HG03457 (cell line): Measurements from ENCODE around the gene EPS8L3.
"Not testable (repeated sequence)": the region's sequence is repeated elsewhere in the genome, so short reads cannot be mapped to it uniquely, and the experiment has no call there.

ENCODE experiments used
- ATAC-seq: cut with Tn5 transposase; IDR thresholded peaks from one replicate; pipeline ENCODE4 v1.9.1; 2021; ENCODE audit warnings: moderate number of reproducible peaks; ENCODE audit not compliant: unreplicated experiment

Gene EPS8L3

DNA sequence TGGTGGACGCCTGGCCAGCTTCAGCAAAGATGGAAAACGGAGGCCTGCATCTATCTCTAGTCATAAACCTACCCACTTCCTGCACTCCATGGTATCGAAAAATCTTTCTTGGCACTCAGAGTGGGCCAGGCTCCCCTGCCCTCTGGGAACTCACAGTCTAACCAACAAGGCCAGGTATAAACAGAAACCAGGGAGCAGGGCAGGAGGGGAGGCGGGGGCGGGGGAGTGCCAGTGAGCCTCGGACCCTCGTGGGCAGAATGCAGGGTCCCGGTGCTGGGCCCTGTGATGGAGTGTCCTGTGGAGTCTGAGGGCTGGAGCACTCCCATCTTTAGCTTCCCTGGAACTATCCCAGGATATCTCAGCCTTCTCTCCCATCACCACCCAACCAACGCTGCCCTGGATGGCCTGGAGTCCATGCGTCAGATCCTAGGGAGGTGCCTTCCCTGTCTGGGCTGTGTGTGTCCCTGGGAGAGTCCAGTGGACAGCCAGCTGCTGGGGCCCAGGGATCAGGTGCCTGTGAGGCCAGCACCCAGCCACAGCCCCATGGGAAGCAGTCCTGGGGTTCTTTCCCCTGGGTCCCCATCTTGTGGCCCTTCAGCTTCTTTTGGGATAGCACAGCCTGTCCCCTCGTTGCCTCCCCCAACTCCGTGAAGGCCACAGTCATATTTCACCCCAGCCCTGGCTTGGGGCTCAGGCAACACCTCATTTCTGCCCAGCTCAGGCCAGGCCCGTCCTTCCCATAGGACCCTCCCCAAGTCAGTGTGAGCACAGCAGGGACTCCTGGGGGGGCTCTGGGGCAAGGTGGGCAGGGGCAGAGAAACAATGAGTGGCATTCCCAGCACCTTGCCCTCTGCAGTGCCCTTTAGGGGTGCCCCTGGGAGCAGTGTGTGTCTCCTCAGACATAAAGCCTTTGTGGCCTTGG lies 1.1 kb upstream of the EPS8L3 start:
- no peak for ATAC-seq

DNA sequence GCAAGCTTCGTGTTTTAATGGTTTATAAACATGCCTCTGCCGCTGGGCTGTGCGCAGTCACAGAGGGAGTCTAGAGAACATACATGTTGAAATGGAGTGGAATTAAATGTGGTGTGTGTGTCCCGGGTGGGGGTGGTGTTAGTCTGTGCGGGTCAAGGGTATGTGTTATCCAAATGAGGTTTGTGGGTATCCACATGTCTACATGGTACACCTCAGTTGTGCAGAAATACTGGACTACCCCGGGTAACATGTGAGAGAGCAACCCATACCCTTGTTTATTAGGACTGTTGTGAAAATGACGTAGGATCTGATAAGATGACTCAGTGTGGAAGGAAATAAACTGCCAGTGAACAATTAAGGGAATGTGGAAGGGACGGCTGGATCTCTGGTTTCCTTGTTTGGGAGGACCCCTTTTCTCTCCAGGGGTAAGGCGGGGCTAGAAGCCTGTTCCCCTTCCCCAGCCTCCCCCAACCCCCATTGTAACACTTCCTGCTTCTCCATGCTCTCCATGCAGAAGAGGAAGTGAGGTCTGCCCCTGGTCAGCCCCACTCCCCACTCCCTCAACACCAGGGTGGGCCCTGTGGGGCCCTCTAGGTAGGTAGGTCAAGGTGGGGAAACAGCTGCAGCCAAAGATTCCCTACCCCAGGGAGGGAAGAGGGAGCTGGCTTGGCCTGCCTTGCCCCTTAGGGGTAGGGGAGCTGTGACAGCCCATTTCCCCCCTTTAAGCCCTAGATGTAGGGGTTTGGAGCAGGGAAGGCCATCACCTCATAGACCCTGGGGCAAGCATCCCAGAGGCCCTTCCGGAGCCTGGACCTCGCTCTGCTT lies 690 bp downstream of the EPS8L3 start:
- ATAC-seq, result no peak

DNA sequence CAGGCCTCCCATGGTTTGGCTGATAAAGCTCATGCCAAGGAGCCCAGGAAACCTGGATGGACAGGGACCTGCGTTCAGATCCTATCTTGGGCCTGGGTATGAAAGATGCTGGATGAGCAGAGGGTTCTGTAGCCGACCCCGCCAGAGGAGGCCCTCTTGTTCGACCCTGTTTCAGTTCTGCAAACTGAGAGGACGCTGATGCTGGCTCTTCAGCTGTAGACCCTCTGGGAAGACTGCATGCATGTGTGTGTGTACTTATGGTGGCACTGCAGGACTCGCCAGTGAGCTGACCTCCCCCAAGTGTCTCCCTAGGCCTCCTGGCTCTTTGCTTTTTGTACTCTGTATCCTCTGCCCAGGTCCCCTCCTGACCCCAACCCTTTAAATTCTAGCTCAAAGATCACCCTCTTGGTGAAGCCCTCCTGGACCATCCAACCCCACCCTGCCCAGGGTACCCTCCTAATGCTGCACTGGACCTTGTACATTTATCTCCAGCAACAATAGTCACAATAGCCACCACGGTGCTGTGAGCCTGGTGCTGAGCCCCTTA lies 1.6 kb downstream of the EPS8L3 start:
- no peak for ATAC-seq

DNA sequence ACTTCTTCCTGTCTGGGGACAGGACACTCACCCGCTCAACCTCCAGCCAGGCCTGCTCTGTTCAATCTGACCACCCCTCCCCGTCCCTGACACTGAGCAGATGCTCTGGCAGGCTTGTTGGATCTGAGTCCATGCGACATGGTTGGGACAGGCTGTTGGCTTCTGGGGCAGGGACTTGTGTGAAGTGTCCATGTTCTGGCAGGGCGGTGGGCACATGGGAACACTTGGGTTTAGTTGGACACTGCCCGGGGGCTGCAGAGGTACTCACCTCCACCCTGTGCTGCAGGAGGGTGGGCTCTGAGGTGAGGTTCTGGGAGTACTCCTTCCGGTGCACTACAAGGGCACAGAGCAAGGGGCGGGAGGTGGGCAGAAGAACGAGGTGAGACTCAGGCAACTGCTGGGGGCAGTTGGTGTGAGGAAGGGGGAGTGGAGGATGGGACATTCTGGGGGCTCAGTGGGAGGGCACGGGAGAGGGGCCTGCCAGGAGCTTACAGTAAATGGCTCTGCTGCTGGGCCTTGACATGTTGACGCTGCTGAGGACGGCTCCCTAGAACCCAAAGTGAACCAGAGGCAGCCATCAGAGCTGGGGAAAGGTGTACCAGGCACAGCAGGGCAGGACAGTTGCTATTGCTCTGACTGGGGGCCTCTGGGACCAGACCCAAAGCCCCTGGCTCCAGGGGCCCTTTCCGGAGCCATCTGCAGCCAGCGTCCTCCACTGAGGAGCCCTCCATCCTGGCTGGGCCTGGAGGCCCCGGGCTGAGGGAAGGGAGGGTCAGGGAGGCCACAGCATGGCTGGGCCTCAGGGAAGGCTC lies 2.3 kb downstream of the EPS8L3 start:
- ATAC-seq, result no peak

DNA sequence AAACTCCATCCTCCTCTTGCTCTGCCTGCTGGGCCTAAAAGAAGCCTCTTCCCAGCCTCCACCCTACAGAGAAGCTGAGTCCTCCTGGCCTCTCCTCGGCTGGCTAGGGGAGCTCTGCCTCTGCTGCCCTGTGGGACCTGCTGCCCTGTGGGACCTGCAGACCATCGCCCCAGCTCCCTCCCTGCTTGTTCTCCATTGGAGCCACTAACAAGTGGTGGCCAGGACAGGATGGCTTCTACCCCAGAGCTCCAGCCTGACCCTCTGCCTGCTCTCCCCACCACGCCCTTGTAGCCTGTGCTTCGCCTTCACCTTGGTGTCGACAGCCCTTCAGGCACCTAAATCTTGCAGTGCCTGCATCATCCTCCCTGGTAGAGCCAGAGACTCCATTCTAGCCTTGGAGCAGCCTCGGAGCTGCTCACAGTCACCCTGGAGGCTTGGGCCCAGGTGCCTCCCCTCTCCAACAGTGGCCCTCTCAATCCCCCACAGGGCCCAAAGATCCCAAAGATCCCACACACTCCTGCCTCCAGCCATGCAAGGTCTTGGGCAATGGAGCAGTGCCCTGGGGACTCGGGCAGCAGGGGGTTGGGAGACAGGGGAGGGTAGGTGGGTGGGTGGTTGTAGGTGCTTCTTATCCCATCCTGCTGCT lies 3.0 kb downstream of the EPS8L3 start:
- ATAC-seq, result no peak

DNA sequence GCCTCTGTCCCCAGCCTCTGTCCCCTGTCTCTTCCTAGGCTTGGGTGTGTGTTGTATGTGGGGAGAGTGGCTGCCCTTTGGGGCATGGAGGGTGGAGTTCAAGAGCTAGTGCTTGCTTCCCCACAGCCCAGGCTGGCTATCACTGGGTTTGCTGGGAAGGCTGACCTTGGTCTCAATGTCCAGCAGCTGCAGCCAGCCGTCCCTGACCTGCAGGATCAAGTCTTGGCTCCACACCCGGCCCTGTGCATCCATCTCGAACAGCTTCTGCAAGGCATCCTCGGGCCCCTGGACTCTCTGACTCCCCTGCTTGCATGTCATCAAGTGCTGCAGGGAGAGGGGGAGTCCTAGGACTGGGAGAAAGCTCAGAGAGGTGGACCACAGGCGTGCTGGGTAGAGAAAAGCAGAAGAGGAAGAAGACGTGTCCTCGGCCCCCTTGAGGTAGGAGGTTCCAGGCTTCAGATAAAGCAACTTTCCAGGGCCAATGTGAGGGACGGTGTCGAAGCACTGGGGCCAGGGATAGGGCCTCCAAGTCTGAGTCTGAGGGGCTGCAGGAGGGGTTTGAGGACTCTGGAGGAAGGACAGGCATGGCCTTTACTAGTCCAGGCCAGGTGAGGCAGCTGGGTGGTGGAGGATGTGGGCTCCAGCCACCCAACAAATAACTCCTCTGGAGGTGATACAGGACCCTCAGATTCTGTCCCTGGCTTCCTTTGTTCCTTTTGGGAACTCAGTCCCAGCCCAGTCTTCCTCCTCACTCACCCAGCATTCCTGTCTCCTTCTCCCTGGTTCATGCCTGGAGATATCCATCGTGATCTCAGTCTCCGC lies 4.0 kb downstream of the EPS8L3 start:
- no peak for ATAC-seq

DNA sequence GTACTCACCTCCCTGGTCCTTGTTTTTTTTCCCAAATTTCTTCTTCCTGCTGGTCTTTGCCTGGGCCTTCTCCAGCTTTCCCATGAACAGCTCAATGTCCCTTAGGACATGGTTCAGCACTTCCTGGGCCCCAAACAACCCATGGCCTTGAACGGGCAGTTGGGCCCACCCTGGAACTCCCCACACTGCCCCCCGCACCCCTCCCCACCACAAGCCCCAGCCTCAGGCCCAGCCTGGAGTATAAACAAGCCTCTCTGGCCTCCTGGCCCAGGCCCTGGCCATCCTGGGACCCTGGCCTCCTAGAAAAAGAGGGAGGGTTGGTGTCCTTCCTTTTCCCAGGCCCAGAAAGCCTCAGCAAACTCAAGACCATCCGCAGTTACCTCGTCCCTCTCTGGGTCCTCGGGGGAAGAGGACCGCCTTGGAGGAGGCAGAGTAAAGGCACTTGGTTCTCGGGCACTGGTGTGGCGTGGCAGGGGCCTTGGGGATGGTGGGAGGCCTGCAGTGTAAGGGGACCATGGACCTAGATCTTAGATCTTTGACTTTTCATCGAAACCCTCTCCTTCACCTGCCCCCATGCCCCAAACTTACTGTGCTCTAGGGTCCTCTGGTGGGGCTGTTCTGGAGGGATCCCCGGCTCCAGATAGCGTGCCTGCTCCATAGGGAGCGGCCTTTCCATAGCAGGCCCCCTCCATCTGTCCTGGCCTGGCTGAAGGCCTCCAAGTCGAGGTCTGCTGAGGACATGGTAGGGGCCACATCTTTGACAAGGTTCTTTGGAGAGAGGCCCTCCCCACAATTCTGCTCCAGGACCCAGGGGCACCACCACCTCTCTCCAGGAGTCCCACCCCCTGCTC lies 5.6 kb downstream of the EPS8L3 start:
- ATAC-seq, result no peak

DNA sequence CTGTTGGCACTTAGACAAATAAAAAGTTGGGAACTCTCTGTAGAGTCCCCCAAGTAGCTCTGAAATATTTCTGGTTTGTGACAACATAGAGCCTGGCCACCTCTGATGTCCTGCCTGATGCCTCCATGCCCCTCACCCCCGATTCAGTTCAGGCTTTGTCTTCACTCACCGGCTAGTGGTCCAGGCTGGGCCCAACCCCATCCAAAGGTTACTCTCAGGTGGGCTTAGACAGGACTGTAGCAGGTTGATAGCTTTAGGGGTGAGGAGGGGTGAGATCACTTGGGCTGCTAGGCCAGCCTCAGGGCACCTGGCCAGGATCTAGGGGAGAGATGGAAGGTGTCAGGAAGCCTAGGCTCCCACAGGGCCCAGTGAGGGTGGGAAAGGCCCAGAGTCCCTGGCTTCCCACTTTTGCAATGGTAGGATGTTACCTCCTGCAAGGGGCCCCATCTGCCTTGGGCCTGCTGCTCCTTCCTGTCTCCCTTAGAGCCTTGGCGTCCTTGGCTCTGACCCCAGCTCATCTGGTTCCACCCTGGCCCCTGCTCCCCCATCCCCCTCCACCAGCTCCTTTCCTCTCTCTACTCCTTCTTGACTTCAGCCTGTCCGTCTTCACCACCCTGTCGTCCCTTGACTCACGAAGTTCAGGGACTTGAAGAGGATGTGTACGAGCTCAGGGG lies 6.7 kb downstream of the EPS8L3 start:
- no peak for ATAC-seq

DNA sequence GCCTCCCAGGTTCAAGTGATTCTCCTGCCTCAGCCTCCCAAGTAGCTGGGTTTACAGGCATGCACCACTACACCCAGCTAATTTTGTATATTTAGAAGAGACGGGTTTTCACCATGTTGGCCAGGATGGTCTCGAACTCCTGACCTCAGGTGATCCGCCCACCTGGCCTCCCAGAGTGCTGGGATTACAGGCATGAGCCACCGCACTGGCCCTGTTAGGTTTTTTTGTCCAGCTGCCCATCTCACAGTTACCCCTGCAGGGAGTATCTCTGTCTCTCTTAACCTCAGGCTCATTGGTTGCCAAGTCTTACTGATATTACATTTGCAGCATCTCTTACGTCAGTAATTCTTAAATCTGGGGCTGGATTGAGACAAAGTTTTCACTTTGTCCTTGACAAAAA lies 7.4 kb downstream of the EPS8L3 start:
- ATAC-seq, result not testable (repeated sequence)

DNA sequence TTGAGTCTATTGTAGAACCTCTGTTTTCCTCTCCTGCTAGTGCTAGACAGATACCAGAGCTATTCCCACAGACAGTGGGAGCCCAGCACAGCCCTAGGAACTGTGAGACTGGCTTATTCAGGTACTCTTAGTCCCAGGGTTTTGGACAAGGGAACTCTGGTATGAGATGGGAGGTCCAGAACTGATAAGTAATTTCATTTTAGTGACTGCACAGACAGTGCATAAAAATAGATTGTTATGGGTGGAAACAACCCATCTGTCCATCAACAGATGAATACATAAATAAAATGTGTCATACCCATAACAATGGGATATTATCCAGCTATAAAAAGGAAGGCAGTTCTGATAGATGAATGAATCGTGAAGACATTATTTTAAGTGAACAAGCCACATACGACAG lies 9.0 kb downstream of the EPS8L3 start:
- no peak for ATAC-seq

DNA sequence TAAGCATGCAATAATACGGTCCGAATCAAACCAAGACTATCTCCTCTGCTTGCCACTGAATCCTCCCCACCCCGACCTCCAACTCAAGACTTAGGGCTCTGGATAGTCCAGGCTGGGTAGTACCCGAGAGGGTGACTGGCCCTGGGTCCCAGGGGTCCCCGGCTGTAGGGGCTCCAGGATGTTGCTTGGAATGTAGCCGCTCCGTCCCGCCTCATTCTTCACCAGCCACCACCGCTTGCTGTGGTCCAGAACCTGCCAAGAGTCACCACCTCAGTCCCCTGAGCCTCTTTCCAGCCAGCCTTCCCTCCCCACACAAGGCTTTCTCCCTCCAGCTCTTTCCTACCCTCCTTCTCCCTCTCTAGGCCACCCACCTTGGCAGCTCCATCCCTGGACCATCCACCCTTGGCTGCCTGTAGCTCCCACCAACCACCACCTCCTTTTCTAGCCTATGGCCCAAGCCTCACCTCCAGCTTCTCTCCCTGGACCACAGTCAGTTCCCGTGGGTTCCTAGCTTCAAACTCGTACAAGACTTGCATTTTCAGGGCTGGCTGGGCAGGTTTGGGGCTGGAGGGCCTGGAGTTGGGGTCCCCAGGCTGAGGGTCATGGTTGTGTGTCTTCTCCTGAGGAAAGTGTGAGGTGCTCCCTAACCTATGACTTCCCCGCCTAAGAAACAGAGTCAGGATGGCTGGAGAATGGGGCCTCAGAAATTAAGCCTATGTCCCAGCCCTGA lies 12.0 kb downstream of the EPS8L3 start:
- no peak for ATAC-seq

DNA sequence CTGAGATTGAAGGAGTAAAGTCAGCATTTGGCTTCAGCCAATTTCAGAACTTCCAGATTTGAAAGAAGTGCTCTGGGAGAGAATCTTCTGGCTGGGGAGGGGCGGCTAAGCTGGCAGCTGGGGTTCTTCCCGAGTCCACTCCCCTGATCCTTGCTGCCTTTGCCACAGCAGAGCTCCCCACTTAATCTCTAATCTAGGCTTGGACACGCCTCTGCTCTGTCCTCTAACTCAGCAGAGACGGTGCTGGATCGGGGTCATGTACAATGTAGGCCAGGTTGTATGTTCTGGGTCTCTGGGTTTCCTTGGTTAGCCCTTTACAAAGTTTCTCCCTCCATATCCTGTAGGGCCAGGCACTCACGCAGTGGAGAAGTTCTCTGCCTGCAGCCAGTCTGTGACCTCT lies 12.8 kb downstream of the EPS8L3 start:
- no peak for ATAC-seq

DNA sequence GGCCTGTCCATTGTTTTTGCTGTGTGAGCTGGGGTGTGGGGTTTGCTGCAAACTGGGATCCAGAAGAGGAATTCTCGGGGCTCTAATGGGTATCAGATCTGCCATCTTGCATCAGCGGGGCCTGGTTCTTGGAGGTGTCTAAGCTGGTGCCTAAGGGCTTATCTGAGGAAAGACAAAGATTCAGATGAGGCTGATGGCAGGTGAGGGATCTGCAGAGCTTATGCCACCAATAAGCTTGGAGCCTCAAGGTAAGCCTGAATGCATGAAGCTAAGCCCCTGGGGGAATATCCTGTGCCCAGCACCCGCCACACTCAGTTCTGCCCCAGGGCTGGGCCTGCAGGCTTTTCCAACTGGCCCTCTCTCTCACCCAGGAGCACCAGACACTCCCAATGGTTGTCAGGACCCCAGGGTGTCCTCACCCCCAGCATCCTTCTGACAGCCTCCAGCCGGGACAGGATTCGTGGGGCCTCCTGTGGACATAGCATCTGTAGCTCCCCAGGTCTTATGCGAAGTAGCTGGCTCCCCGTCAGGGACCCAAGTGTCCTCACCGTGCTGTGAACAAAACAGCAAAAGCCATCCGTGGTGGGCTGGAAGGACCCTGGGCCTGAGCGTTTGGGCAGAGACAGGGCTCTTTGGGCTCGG lies 13.4 kb downstream of the EPS8L3 start:
- no peak for ATAC-seq

DNA sequence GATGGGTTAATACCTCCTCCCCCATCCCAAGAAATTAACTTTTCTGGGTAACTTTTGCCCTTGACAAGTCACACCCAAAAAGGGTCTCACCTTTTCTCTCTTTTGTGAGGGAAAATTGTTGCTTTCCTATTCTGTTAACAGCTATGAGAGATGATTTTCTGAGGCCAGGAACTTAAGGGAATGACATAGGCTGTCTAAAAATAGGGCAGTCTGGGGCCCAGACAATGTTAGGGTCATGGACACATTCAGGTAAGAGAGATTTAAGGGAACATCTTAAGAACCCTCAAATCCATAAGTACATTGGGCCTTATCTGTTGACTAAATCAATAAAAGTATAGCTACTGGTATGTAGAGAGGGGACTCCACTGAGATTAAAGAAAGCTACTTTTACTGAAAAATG lies 14.5 kb downstream of the EPS8L3 start:
- no peak for ATAC-seq

DNA sequence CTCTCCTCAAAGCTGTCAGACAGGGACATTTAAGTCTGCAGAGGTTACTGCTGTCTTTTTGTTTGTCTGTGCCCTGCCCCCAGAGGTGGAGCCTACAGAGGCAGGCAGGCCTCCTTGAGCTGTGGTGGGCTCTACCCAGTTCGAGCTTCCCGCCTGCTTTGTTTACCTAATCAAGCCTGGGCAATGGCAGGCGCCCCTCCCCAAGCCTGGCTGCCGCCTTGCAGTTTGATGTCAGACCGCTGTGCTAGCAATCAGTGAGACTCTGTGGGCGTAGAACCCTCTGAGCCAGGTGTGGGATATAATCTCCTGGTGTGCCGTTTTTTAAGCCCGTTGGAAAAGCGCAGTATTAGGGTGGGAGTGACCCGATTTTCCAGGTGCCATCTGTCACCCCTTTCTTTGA lies 15.4 kb downstream of the EPS8L3 start:
- not testable (repeated sequence) for ATAC-seq

DNA sequence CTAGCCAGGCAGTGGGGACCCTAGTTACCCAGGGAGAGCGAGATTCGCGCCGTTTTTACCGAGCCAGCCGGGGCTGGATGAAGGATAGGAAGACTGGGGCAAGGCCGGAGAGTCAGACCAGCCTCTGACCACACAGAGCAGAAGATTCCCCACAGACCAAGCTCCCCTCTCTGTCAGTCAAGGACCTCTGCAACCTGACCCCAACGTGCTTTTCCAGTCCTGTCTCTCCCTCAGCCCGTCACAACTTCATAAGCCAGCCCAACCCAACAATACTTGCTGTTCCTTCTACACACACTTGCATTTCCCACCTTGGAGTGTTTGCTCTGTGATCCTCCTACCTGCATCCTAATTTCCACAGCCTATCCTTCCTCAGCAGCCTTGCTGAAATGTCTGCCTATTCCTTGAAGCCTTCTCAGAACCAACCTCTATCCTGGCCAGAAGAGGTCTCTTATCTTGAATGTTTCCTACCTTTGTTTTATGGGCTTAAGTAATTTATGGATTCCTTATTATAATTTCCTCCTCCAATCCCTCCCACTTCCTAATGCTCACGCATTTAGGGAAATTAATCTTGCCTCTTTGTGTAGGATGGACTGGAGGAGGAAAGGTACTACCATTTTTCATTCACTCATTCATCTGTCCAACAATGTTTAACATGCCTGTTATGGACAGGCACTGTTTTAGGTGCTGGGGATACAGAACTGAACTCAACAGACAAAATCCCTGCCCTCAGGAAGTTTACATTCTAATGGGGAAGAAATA lies 22.9 kb downstream of the EPS8L3 start, which contains the start of gene GSTM3:
Gene GSTM3, minus strand, starts transcription at position 424 of the 759 bp plus-strand sequence. CDS start 751 bp downstream, outside the sequence.
- ATAC-seq, result no peak
